ENCODE measurements around the gene ZKSCAN5. TPM values are rescaled to one million over a fixed set of nuclear protein-coding genes. Genes with fewer than 3 reads are reported as not detected.
"Not testable (repeated sequence)": the region's sequence is repeated elsewhere in the genome, so short reads cannot be mapped to it uniquely, and the experiment has no call there.

Gene ZKSCAN5
- total RNA-seq, 1 donor, result 6.3 TPM

DNA sequence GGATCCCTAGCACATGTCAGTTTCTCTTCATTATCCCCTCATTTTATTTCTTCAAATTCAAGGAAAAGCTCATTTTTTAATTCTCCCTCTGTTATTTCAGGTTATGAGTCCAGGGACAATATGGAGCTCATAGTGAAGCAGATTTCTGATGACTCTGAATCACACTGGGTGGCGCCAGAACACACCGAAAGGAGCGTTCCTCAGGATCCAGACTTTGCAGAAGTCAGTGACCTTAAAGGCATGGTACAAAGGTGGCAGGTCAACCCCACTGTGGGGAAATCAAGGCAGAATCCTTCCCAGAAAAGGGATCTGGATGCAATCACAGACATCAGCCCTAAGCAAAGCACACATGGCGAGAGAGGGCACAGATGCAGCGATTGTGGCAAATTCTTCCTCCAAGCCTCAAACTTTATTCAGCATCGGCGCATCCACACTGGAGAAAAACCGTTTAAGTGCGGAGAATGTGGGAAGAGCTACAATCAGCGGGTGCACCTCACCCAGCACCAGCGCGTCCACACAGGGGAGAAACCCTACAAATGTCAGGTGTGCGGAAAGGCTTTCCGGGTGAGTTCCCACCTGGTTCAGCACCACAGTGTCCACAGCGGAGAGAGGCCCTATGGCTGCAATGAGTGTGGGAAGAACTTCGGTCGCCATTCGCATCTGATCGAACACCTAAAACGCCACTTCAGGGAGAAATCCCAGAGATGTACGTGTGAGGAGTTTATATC is 21.4 kb downstream of the ZKSCAN5 start:
- Histone ChIP-seq H3K9me3 (ENCODE audit: low read depth, low read length) (peaks cover 8% of the 10 kb centered on the region), H3K4me3 (ENCODE audit: low read length) (no peak overlapping the region), H3K4me1 (ENCODE audit: insufficient read depth, low read length) (no peaks in the 10 kb centered on the region), H3K27me3 (ENCODE audit: insufficient read depth, low read length) (no peaks in the 10 kb centered on the region)

DNA sequence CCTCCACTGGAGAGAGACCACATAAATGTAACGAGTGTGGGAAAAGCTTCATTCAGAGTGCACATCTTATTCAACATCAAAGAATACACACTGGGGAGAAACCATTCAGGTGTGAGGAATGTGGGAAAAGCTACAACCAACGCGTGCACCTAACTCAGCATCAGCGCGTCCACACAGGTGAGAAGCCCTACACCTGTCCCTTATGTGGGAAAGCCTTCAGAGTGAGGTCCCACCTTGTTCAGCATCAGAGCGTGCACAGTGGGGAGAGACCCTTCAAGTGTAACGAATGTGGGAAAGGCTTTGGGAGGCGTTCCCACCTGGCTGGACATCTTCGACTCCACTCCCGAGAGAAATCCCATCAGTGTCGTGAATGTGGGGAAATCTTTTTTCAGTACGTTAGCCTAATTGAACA is 26.9 kb downstream of the ZKSCAN5 start:
- H3K4me3 ChIP-seq (ENCODE audit: low read length), result no peak overlapping the region

DNA sequence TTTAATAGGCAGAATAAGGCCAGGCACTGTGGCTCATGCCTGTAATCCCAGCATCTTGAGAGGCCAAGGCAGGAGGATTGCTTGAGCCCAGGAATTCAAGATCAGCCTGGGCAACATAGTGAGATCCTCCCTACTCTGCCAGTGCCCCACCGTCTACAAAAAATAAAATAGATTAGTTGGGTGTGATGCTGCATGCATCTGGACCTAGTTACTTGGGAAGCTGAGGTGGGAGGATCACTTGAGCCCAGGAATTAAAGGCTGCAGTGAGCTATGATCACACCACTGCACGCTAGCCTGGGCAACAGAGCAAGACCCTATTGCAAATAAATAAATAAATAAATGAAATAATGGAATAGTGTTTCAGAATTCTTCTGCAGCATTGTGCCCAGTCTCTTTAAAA is 31.2 kb downstream of the ZKSCAN5 start:
- Histone ChIP-seq H3K4me3 (ENCODE audit: low read length) (no peak overlapping the region), H3K27me3 (ENCODE audit: insufficient read depth, low read length) (no peaks in the 10 kb centered on the region), H3K4me1 (ENCODE audit: insufficient read depth, low read length) (no peaks in the 10 kb centered on the region), H3K9me3 (ENCODE audit: low read depth, low read length) (peaks cover 24% of the 10 kb centered on the region)

More for the DNA sequence above, 26.9 kb downstream of the ZKSCAN5 start:
- Histone ChIP-seq H3K27me3 (ENCODE audit: insufficient read depth, low read length) (no peaks in the 10 kb centered on the region), H3K9me3 (ENCODE audit: low read depth, low read length) (peaks cover 30% of the 10 kb centered on the region), H3K4me1 (ENCODE audit: insufficient read depth, low read length) (no peaks in the 10 kb centered on the region)

DNA sequence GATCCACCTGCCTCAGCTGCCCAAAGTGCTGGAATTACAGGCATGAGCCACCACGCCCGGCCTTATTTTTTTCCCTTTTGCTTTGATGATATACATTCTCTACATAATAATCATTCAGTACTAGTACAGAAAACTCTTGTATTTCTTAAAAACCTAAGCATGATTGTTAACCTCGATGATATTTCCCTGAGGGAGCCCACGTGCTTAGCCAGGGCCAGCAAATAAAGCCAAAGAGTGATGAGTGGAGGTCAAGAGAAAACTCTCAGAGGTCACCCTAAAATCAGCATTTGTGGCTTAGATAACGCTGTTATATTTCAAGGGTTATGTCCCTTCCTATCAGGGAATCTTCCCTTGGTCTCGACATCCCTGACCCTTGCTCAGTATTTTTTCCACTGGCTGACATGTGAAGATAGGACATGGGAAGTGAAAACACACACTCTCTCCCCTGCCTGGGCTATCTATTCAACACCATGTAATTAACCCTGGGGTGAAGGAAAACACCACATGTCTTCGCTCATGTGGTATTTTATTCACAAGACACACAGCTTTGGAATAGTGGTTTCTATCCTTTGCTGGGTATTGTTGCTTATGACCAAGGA is 34.9 kb downstream of the ZKSCAN5 start:
- H3K4me3 ChIP-seq (ENCODE audit: low read length), result no peak overlapping the region
- no peaks in the 10 kb centered on the region for H3K27me3 ChIP-seq (ENCODE audit: insufficient read depth, low read length)
- H3K4me1 ChIP-seq (ENCODE audit: insufficient read depth, low read length), result no peaks in the 10 kb centered on the region
- no peaks in the 10 kb centered on the region for H3K9me3 ChIP-seq (ENCODE audit: low read depth, low read length)

DNA sequence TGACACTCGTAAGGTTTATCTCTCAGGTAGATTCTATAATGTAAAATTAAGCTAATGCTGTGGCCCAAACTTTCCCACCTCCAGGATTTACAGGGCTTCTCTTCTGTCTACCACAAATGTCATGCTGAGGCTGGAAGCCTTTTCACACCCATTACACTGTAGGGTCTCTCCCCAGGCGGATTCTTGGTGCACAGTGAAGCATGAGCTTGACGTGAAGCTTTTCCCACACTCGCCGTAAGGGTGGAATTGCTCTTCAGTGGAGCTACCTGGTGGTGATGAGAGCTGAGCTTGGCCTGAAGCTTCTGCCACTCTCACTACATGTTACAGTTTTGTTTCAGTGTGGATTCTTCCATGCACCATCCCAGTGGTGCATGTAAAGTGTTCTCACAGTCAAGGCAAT is 36.1 kb downstream of the ZKSCAN5 start:
- Histone ChIP-seq H3K4me1 (ENCODE audit: insufficient read depth, low read length) (no peaks in the 10 kb centered on the region), H3K27me3 (ENCODE audit: insufficient read depth, low read length) (no peaks in the 10 kb centered on the region), H3K4me3 (ENCODE audit: low read length) (no peak overlapping the region), H3K9me3 (ENCODE audit: low read depth, low read length) (no peaks in the 10 kb centered on the region)

- no peaks in the 10 kb centered on the region for H3K4me1 ChIP-seq (ENCODE audit: insufficient read depth, low read length)
- no peak overlapping the region for H3K4me3 ChIP-seq (ENCODE audit: low read length)
Observed at GRCh38 chr7:99541212-99541611, 36.8 kb downstream of the ZKSCAN5 start.

GRCh38 chr7:99543081-99543671 is 38.7 kb downstream of the ZKSCAN5 start:
- no peaks in the 10 kb centered on the region for H3K4me1 ChIP-seq (ENCODE audit: insufficient read depth, low read length)
- no peaks in the 10 kb centered on the region for H3K9me3 ChIP-seq (ENCODE audit: low read depth, low read length)
- no peaks in the 10 kb centered on the region for H3K27me3 ChIP-seq (ENCODE audit: insufficient read depth, low read length)
- no peak overlapping the region for H3K4me3 ChIP-seq (ENCODE audit: low read length)

More at GRCh38 chr7:99541212-99541611, 36.8 kb downstream of the ZKSCAN5 start:
- no peaks in the 10 kb centered on the region for H3K9me3 ChIP-seq (ENCODE audit: low read depth, low read length)
- no peaks in the 10 kb centered on the region for H3K27me3 ChIP-seq (ENCODE audit: insufficient read depth, low read length)

- H3K9me3 ChIP-seq (ENCODE audit: low read depth, low read length), result no peaks in the 10 kb centered on the region
Observed at GRCh38 chr7:99543916-99544315, 39.5 kb downstream of the ZKSCAN5 start.

DNA sequence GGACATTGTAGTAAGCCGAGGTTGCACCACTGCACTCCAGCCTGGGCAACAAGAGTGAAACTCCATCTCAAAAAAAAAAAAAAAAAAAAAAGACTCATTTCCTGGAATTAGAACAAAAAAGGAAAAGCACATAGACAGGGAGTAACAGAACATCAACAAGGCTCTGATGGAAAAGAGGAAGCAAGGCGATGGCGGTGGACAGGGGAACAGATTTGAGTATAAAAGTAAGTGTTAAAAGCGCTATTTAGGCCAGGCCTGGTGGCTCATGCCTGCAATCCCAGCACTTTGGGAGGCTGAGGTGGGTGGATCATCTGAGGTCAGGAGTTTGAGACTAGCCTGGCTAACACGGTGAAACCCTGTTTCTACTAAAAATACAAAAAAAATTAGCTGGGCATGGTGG is 40.8 kb downstream of the ZKSCAN5 start:
- H3K27me3 ChIP-seq (ENCODE audit: insufficient read depth, low read length); H3K9me3 ChIP-seq (ENCODE audit: low read depth, low read length); H3K4me1 ChIP-seq (ENCODE audit: insufficient read depth, low read length); H3K4me3 ChIP-seq (ENCODE audit: low read length): not testable (repeated sequence)

More at GRCh38 chr7:99543916-99544315, 39.5 kb downstream of the ZKSCAN5 start:
- no peak overlapping the region for H3K4me3 ChIP-seq (ENCODE audit: low read length)
- H3K27me3 ChIP-seq (ENCODE audit: insufficient read depth, low read length), result no peaks in the 10 kb centered on the region
- H3K4me1 ChIP-seq (ENCODE audit: insufficient read depth, low read length), result no peaks in the 10 kb centered on the region

DNA sequence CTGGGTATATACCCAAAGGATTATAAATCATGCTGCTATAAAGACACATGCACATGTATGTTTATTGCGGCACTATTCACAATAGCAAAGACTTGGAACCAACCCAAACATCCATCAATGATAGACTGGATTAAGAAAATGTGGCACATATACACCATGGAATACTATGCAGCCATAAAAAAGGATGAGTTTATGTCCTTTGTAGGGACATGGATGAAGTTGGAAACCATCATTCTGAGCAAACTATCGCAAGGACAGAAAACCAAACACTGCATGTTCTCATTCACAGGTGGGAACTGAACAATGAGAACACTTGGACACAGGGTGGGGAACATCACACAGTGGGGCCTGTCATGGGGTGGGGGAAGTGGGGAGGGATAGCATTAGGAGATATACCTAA is 45.1 kb downstream of the ZKSCAN5 start:
- not testable (repeated sequence) for H3K9me3 ChIP-seq (ENCODE audit: low read depth, low read length); H3K4me3 ChIP-seq (ENCODE audit: low read length); H3K27me3 ChIP-seq (ENCODE audit: insufficient read depth, low read length)
- H3K4me1 ChIP-seq (ENCODE audit: insufficient read depth, low read length), result peaks cover 16% of the 10 kb centered on the region

DNA sequence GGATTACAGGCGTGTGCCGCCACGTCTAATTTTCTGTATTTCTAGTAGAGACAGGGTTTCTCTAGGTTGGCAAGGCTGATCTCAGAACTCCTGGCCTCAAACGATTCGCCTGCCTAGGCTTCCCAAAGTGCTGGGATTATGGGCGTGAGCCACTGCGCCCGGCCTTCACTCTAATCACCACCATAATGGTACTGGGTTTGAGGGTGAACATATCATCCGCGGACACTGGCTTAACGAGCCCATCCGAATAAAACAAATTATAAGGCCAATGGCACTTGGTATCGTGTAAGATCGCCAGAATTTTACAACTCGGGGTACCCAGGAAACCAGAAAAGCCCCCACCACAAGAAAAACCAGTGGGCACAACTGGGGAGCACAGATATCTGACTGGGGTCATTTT is 46.9 kb downstream of the ZKSCAN5 start:
- peak overlapping the region; percentile 85 for H3K4me3 ChIP-seq (ENCODE audit: low read length)
- H3K9me3 ChIP-seq (ENCODE audit: low read depth, low read length), result no peaks in the 10 kb centered on the region
- no peaks in the 10 kb centered on the region for H3K27me3 ChIP-seq (ENCODE audit: insufficient read depth, low read length)
- peaks cover 28% of the 10 kb centered on the region for H3K4me1 ChIP-seq (ENCODE audit: insufficient read depth, low read length)

DNA sequence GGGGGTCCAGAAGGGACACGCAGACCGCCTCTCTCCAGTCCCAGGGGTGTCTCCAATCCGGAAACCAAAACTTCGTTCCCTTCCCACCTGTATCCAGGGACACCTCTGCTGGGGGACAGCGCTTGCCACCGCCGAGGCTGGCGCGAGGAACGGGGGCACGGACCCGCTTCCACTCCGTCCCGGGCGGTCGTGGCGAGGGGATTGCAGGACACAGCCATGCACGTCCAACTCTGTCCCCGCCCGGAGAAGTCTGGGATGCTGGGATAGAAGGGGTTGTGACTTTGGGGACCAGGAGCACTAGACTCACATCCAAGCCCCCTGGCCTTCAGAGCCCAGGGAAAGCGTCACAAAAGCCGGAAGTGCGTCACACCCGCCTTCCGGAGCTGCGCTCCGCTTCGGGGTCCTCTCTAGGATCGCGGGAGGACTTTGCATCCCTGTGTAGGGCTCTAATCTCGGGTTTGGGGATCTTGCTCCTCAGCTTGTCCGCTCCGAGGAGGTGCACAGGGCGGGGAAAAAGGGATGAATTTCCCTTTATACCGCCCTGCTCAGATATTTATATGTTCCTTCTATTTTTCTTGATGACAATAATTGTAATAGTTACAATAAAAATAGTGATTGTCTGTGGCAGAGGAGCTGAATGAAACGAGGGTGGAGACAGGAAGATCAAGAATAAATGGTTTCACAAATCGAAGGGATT is 47.5 kb downstream of the ZKSCAN5 start, which contains the start of gene FAM200A:
Gene FAM200A, minus strand, starts transcription at position 348 of the 697 bp plus-strand sequence. CDS start 3,707 bp downstream, outside the sequence.
- Histone ChIP-seq H3K4me3 (ENCODE audit: low read length) (peak within 1 kb of the TSS; percentile 85), H3K4me1 (ENCODE audit: insufficient read depth, low read length) (peaks cover 32% of the 10 kb centered on the region), H3K27me3 (ENCODE audit: insufficient read depth, low read length) (no peaks in the 10 kb centered on the region), H3K9me3 (ENCODE audit: low read depth, low read length) (no peaks in the 10 kb centered on the region)

GRCh38 chr7:99553039-99553438 is 48.6 kb downstream of the ZKSCAN5 start:
- H3K4me1 ChIP-seq (ENCODE audit: insufficient read depth, low read length), result peaks cover 42% of the 10 kb centered on the region
- no peaks in the 10 kb centered on the region for H3K9me3 ChIP-seq (ENCODE audit: low read depth, low read length)
- no peak overlapping the region for H3K4me3 ChIP-seq (ENCODE audit: low read length)
- H3K27me3 ChIP-seq (ENCODE audit: insufficient read depth, low read length), result no peaks in the 10 kb centered on the region

GRCh38 chr7:99554939-99555338 is 50.5 kb downstream of the ZKSCAN5 start:
- H3K9me3 ChIP-seq (ENCODE audit: low read depth, low read length), result no peaks in the 10 kb centered on the region
- no peaks in the 10 kb centered on the region for H3K27me3 ChIP-seq (ENCODE audit: insufficient read depth, low read length)
- no peak overlapping the region for H3K4me3 ChIP-seq (ENCODE audit: low read length)
- H3K4me1 ChIP-seq (ENCODE audit: insufficient read depth, low read length), result peaks cover 51% of the 10 kb centered on the region

- no peaks in the 10 kb centered on the region for H3K27me3 ChIP-seq (ENCODE audit: insufficient read depth, low read length)
- H3K9me3 ChIP-seq (ENCODE audit: low read depth, low read length), result no peaks in the 10 kb centered on the region
- peaks cover 56% of the 10 kb centered on the region for H3K4me1 ChIP-seq (ENCODE audit: insufficient read depth, low read length)
- peak overlapping the region; percentile 94 for H3K4me3 ChIP-seq (ENCODE audit: low read length)
Observed at GRCh38 chr7:99557196-99557607, 52.7 kb downstream of the ZKSCAN5 start.
